Natural killer cell (primary cell): ENCODE results near the gene MTRFR. TPM values are rescaled to one million over a fixed set of nuclear protein-coding genes. Genes with fewer than 3 reads are reported as not detected.

Source experiments
- ATAC-seq, 3 donors: fragments of 150-1000 bp in 2 of 3; fragments of 200-7000 bp in 1 of 3; cut with Tn5 transposase; 1 replicate in 1 of 3; 2 replicates in 2 of 3; pipeline ENCODE4 v1.10.0; 2021; ENCODE audit warnings: mild to moderate bottlenecking in 2 of 3, moderate library complexity in 2 of 3
- DNase-seq, 2 donors: peaks; one replicate each; pipeline versions ENCODE4 v3.0.0 to v3.0.0-alpha.2; 2013 to 2021; ENCODE audit warnings: mixed read lengths in 1 of 2
- H3K27ac ChIP-seq: one replicate; pipeline ENCODE4 v1.5.1; 2013; ENCODE audit warnings: mild to moderate bottlenecking, low read length
- H3K27me3 ChIP-seq: one replicate; pipeline ENCODE4 v1.6.1; 2013; ENCODE audit warnings: low read length; ENCODE audit not compliant: control insufficient read depth, insufficient read depth
- H3K36me3 ChIP-seq: one replicate; pipeline ENCODE4 v1.6.1; 2013; ENCODE audit warnings: low read length; ENCODE audit not compliant: control insufficient read depth, insufficient read depth
- H3K4me1 ChIP-seq: one replicate; pipeline ENCODE4 v1.6.1; 2013; ENCODE audit warnings: low read length; ENCODE audit not compliant: control insufficient read depth, insufficient read depth
- H3K4me3 ChIP-seq: one replicate; pipeline ENCODE4 v1.5.1; 2013; ENCODE audit warnings: low read length
- H3K9me3 ChIP-seq: one replicate; pipeline ENCODE4 v1.6.1; 2013; ENCODE audit warnings: low read length; ENCODE audit not compliant: control insufficient read depth, insufficient read depth
- H3K27ac Mint-ChIP-seq, 2 donors: one replicate each; pipeline ENCODE4 v1.8.0; 2022; ENCODE audit warnings: mild to moderate bottlenecking in 2 of 2, mixed read lengths in 2 of 2, moderate library complexity in 1 of 2
- H3K27me3 Mint-ChIP-seq, 2 donors: one replicate each; pipeline ENCODE4 v1.8.0; 2022; ENCODE audit warnings: low read depth in 2 of 2, mixed read lengths in 2 of 2
- H3K36me3 Mint-ChIP-seq: one replicate; pipeline ENCODE4 v1.8.0; 2022; ENCODE audit warnings: mixed read lengths
- H3K4me1 Mint-ChIP-seq, 2 donors: one replicate each; pipeline ENCODE4 v1.8.0; 2022; ENCODE audit warnings: mixed read lengths in 2 of 2
- H3K4me3 Mint-ChIP-seq: one replicate; pipeline ENCODE4 v1.8.0; 2022; ENCODE audit warnings: mild to moderate bottlenecking, moderate library complexity, mixed read lengths
- H3K9me3 Mint-ChIP-seq, 2 donors: one replicate each; pipeline ENCODE4 v1.8.0; 2022; ENCODE audit warnings: mixed read lengths in 2 of 2
- WGBS: methylation state at CpG from one replicate; pipeline ENCODE4 v1.1.7; 2013; ENCODE audit warnings: missing lambda C conversion rate; ENCODE audit not compliant: insufficient coverage; 5-methylcytosine and 5-hydroxymethylcytosine counted together
- intact Hi-C: fragments of 100-400 bp; cut with micrococcal nuclease; formaldehyde crosslinking; loops from one replicate; pipeline ENCODE4 v1.14.2; 2022
- total RNA-seq, 4 donors: library from RNA; stranded (reverse); fragments of 120-200 nt in 1 of 4; gene quantifications; one replicate each; pipeline versions ENCODE4 v1.2.3 to v1.2.4, GENCODE V29; 2013 to 2022
- TF ChIP-seq, protein P1 (sequence below): fragments of 200-600 bp; IDR thresholded peaks from one replicate; pipeline ENCODE4 v1.8.0; 2022; ENCODE audit warnings: antibody characterized with exemption

The MTRFR gene
- total RNA-seq, 3 donors from 2014 or later (not counting 1 experiment from before 2014, with no cell fraction given), result 16.2 to 18.5 (median 17.0) TPM

DNA sequence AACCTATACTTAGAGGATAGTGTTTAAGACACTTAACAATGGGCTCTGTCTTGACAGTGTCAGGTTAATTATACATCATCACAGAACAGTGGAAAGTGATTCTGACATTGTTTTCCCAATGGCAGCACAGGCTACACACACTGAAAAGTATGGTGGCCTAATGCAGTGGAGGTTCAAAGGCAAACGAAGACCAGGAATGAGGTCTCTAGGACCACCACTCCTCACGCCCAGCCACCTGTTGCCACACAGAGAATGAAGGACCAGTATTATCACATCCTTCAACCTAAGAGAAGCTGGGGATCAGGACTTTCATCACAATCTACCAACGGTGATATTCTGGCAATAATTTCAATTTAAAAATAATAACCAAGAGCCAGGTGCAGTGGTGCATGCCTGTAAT lies 73.0 kb downstream of the MTRFR start:
- Mint-ChIP-seq H3K36me3 (peaks cover 16% of the 10 kb centered on the region), H3K27ac (no peak overlapping the region), H3K27me3 (no peaks in the 10 kb centered on the region), H3K4me3 (no peak overlapping the region), H3K4me1 (no peaks in the 10 kb centered on the region), H3K9me3 (no peaks in the 10 kb centered on the region)
- DNase-seq (no peak), ATAC-seq (no peak)
- TF ChIP-seq, protein P1, sequence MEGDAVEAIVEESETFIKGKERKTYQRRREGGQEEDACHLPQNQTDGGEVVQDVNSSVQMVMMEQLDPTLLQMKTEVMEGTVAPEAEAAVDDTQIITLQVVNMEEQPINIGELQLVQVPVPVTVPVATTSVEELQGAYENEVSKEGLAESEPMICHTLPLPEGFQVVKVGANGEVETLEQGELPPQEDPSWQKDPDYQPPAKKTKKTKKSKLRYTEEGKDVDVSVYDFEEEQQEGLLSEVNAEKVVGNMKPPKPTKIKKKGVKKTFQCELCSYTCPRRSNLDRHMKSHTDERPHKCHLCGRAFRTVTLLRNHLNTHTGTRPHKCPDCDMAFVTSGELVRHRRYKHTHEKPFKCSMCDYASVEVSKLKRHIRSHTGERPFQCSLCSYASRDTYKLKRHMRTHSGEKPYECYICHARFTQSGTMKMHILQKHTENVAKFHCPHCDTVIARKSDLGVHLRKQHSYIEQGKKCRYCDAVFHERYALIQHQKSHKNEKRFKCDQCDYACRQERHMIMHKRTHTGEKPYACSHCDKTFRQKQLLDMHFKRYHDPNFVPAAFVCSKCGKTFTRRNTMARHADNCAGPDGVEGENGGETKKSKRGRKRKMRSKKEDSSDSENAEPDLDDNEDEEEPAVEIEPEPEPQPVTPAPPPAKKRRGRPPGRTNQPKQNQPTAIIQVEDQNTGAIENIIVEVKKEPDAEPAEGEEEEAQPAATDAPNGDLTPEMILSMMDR, result no peak
- 94% methylated on average over 3 of the region's 3 CpGs for WGBS
- Histone ChIP-seq H3K27ac (no peak overlapping the region), H3K4me1 (no peaks in the 10 kb centered on the region), H3K4me3 (no peak overlapping the region), H3K27me3 (no peaks in the 10 kb centered on the region), H3K36me3 (peaks cover 73% of the 10 kb centered on the region), H3K9me3 (no peaks in the 10 kb centered on the region)
- intact Hi-C loops, result no loop called here

Other genes with a start within 250 kb of the MTRFR start
- 10 to 100 TPM; 38.9 to 94.6 (median 42.5) TPM for gene PITPNM2, start 82.3 kb upstream of the MTRFR start, total RNA-seq
- 100 to 1,000 TPM in 2 of 3 donors, 10 to 100 TPM in 1; 97.6 to 114 (median 109) TPM for gene MPHOSPH9, start 295 bp upstream of the MTRFR start, total RNA-seq
- 10 to 100 TPM in 2 of 3 donors, 1 to 10 TPM in 1; 8.2 to 13.3 (median 11.6) TPM for gene CDK2AP1, start 38.4 kb downstream of the MTRFR start, total RNA-seq
- gene SBNO1, start 131.4 kb downstream of the MTRFR start, total RNA-seq, result 10 to 100 TPM; 30.7 to 40.3 (median 34.3) TPM
- 10 to 100 TPM; 24.9 to 50.2 (median 48.7) TPM for gene KMT5A, start 150.7 kb downstream of the MTRFR start, total RNA-seq
- gene RILPL2, start 203.2 kb downstream of the MTRFR start, total RNA-seq, result 1 to 10 TPM; 3.6 to 5.5 (median 4.4) TPM
- gene SNRNP35, start 224.7 kb downstream of the MTRFR start, total RNA-seq, result 10 to 100 TPM; 25.6 to 34.8 (median 28.7) TPM